ENCODE data around the gene ZNF230.

Gene ZNF230

GRCh38 chr19:44002566-44003460 is at the start of gene ZNF230:
ZNF230 (plus strand) TSS chr19:44002957; CDS start chr19:44007079, 4,122 bp downstream.
- in situ Hi-C loops (cut with MboI; ENCODE audit: low sequenced_read_pairs): no loop called here

DNA sequence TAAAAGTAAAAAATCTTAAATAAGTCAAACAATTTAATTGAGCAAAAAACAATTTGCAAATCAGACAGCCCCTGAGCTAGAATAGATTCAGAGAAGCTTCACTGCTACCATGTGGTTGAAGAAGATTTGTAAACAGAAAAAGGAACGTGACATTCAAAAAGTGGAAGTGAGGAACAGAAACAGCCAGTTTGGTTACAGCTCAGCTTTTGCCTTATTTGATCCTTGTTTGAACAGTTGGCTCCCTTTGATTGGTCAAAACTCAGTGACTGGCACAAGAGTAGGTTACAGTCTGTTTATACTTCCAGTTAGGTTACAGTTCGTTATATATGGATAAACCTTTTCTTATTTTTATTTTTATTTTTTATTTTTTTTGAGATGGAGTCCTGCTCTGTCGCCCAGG is 45.9 kb upstream of the ZNF230 start:
- in situ Hi-C loops (cut with MboI; ENCODE audit: low sequenced_read_pairs): no loop called here

DNA sequence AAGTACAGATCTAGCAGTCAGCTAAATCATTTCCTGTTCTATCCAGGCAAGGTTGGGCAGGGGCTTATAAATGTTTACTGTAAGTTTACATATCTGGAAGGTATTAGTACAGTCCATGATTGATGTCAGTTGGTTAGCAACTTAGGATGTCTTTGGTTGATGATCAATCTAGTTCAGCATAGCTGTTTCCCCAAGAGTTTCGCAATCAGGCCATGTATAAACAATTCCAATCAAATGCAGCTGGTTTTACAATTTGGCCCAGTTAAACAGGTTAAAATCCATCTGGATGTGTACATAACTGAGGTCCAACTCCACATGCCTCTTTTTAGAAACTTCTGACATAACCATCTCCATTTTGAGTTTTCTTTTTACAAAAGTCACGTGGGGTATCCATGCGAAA is 44.9 kb upstream of the ZNF230 start:
- in situ Hi-C loops (cut with MboI; ENCODE audit: low sequenced_read_pairs): no loop called here

GRCh38 chr19:43960411-43960810 is 42.3 kb upstream of the ZNF230 start:
- in situ Hi-C loops (cut with MboI; ENCODE audit: low sequenced_read_pairs): no loop called here

DNA sequence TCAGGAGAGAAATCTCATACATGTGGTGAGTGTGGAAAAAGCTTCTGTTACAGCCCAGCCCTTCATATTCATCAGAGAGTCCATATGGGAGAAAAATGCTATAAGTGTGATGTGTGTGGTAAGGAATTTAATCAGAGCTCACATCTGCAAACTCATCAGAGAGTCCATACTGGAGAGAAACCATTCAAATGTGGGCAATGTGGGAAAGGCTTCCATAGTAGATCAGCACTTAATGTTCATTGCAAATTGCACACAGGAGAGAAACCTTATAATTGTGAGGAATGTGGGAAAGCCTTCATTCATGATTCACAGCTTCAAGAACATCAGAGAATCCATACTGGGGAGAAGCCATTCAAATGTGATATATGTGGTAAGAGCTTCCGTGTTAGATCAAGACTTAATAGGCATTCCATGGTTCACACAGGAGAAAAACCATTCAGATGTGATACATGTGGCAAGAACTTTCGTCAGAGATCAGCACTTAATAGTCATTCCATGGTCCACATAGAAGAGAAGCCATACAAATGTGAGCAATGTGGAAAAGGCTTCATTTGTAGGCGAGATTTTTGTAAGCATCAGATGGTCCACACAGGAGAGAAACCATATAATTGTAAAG is 36.6 kb upstream of the ZNF230 start:
- in situ Hi-C loops (cut with MboI; ENCODE audit: low sequenced_read_pairs): no loop called here

- in situ Hi-C loops (cut with MboI; ENCODE audit: low sequenced_read_pairs): no loop called here
Measured at GRCh38 chr19:43976732-43977131, 26.0 kb upstream of the ZNF230 start.

DNA sequence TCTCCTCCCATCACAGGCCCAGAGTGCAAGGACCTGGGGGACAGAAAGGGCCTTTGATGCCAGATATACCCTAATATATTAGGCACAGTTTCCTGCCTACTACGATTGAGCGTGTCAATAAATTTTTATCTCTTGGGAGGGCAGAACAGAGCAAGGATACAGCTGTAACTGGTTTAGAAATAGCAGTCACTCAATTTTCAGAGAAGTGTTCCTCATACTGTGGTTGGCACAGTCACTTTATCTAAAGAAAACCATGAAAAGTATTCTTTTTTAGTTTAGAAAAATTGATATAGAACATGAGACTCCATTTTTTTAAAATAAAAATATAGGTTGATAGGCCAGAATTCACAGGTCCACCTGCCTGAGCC is 19.2 kb upstream of the ZNF230 start:
- in situ Hi-C loops (cut with MboI; ENCODE audit: low sequenced_read_pairs): no loop called here

GRCh38 chr19:43983912-43984686 is 18.7 kb upstream of the ZNF230 start, which contains the start of gene ZNF155:
ZNF155 (plus strand) TSS chr19:43984188; CDS start chr19:43988544, 4,356 bp downstream.
- in situ Hi-C loops (cut with MboI; ENCODE audit: low sequenced_read_pairs): no loop called here

- in situ Hi-C loops (cut with MboI; ENCODE audit: low sequenced_read_pairs): no loop called here
Measured at GRCh38 chr19:43984687-43985000, 18.1 kb upstream of the ZNF230 start.

DNA sequence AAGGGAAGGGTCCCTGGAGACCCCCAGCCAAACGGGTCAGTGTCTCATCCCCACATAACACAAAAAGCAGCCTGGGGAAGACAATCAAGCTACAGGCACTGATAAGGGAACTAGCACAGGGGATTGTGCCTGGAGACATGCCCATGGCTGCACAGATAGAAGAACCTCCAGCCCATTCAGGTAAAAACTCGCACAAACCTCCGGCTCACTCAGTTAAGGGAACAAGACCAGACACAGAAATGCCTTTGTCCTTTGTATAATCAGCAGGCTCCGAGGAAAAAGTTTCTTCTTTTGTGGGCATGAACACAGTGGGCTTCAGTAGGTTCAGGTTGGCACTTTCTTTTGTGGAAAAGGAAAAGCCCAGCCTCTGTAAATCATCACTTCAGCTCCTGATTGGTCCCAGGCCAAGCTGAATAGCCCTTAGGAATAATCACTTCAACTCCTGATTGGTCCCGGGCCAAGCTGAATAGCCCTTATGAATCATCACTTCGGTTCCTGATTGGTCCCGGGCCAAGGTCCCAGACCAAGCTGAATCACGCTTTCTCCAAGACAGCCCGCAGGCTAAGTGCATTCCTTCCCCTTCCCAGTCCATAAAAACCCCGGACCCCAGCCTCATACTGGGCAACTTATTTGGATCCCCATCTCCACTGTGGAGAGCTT is 5.0 kb upstream of the ZNF230 start:
- in situ Hi-C loops (cut with MboI; ENCODE audit: low sequenced_read_pairs): no loop called here

- in situ Hi-C loops (cut with MboI; ENCODE audit: low sequenced_read_pairs): no loop called here
Measured at GRCh38 chr19:44002212-44002565, 568 bp upstream of the ZNF230 start.

DNA sequence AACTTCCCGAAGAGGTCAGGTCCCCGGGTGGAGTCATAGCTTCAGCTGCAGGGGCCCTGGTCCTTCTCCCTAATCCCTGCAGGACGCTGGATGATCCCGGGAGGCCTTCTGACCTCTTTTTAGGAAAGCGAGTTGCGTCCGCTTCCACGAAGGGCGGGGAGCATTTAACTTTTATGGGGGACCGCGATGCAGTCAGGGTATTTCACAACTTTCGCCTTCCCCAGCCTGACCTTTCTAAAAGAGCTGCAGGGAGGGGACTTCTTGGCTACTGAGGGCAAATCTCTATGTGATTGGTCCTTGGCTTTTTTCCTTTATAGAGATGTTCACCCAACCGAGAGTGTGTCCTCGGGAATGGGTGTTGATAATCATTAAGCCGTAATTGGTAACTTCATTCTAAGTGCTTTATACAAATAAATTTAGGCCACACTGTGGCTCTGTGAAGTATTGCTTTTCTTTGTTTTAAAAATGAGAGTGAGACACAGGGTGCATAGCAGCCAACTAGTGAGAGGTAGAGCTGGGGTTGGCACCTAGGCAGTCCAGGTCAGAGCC is 778 bp downstream of the ZNF230 start:
- in situ Hi-C loops (cut with MboI; ENCODE audit: low sequenced_read_pairs): no loop called here

DNA sequence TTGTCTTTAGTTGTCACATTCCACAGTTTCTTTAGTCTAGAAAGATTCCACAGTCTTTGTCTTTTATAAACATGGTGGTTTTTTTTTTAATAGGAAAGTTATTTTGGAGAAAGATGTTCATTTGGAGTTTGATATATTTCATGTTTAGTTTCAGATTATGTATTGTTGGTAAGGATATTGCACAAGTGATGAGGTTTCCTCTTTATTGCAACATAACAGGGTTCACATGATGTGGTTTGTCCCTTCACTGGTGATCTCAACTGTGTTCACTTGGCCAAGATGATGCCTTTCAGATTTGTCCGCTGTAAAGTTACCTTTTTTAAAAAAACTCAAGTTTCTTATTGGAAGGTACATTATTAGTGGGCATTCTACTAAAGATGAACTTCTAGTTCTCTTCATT is 3.2 kb downstream of the ZNF230 start:
- in situ Hi-C loops (cut with MboI; ENCODE audit: low sequenced_read_pairs): no loop called here

DNA sequence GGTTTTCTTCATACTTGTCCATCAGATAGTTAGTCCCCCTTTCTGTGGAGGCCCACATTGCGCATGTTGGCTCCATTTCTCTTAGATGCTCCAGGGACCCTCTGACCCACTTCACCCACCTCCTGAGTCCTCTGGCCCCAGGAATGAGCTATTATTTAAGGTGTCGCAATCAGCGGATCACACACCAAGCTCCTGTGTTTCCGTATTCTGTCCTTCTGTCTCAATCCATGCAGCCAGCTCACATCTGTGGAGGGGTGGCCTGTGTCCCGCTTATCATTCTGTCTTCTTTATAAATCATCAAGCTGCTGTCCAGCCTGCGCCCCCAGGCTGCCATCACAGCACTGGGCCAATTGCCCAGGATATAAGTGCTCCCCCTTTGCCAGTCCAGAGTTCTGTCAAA is 4.7 kb downstream of the ZNF230 start:
- in situ Hi-C loops (cut with MboI; ENCODE audit: low sequenced_read_pairs): no loop called here

DNA sequence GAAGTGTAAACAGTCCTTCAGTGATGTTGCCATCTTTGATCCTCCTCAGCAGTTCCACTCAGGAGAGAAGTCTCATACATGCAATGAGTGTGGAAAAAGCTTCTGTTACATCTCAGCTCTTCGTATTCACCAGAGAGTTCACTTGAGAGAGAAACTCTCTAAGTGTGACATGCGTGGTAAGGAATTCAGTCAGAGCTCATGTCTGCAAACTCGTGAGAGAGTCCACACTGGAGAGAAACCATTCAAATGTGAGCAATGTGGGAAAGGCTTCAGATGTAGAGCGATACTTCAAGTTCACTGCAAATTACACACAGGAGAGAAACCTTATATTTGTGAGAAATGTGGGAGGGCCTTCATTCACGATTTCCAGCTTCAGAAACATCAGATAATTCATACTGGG is 7.7 kb downstream of the ZNF230 start:
- in situ Hi-C loops (cut with MboI; ENCODE audit: low sequenced_read_pairs): no loop called here

DNA sequence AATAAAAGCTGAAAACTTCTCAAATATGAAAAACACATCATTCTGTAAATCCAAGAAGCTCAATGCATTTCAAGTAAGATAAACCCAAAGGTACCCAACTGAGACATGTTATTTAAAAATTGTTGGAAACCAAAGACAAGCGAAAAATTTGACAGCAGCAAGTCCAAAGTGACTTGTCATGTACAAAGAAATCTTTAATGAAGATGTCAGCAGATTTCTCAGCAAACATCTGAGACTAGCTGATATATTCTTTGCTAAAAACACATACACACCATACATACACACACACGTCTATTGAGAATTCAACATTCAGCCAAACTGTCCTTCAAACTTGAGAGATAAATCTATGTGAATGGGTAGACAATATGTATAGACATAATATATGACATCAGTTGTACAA is 16.7 kb downstream of the ZNF230 start:
- in situ Hi-C loops (cut with MboI; ENCODE audit: low sequenced_read_pairs): no loop called here

- in situ Hi-C loops (cut with MboI; ENCODE audit: low sequenced_read_pairs): no loop called here
Measured at GRCh38 chr19:44021221-44021620, 18.5 kb downstream of the ZNF230 start.

DNA sequence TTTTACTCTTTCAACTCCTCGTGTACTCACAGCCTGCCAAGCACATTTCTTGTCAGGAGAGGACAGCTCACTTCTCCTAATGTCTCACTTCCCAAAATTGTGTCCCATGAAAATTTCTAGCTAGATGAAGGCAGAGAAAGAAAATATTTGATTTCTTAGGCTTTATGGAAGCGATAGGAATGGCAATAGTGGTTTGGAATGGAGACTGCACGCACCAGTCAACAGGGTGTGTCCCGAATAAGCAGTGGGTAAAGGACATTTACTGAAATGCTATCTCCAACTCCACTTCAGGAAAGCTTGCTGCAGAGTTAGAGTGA is 22.1 kb downstream of the ZNF230 start:
- in situ Hi-C loops (cut with MboI; ENCODE audit: low sequenced_read_pairs): no loop called here

GRCh38 chr19:44025217-44025936 is 22.6 kb downstream of the ZNF230 start, which contains the start of gene ZNF222:
ZNF222 (plus strand) TSS chr19:44025379; CDS start chr19:44025437, 58 bp downstream.
- in situ Hi-C loops (cut with MboI; ENCODE audit: low sequenced_read_pairs): no loop called here

DNA sequence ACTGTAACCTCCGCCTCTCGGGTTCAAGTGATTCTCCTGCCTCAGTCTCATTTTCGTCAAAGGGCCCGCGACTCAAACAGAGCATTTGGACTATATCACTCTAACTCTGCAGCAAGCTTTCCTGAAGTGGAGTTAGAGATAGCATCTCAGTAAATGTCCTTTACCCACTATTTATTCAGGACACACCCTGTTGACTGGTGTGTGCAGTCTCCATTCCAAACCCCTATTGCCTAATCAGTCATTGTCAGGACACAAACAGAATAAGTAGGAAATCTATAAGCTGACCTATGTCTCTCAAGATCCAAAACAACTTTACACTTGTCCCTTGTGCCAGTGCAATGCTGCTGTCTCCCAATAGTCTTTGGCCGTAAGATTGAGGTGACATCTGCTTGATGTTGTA is 23.9 kb downstream of the ZNF230 start:
- in situ Hi-C loops (cut with MboI; ENCODE audit: low sequenced_read_pairs): no loop called here
